Ascending aorta (tissue), 2 donors: ENCODE data around the gene TUBB3. TPM values are rescaled to one million over a fixed set of nuclear protein-coding genes. Genes with fewer than 3 reads are reported as not detected.

Experiments used
- DNase-seq, 2 donors: peaks; one replicate each; pipeline ENCODE4 v3.0.0-alpha.2; 2019; ENCODE audit warnings: low spot score in 2 of 2
- H3K27ac ChIP-seq, 2 donors: fragments of 200-600 bp; sonication (generic); one replicate each; pipeline ENCODE4 v1.5.1; 2016 to 2017; ENCODE audit warnings: mild to moderate bottlenecking in 1 of 2
- H3K27me3 ChIP-seq: fragments of 200-600 bp; sonication (generic); one replicate; pipeline ENCODE4 v1.5.1; 2017
- H3K36me3 ChIP-seq, 2 donors: fragments of 200-600 bp; sonication (generic); one replicate each; pipeline ENCODE4 v1.5.1; 2016
- H3K4me1 ChIP-seq, 2 donors: fragments of 200-600 bp; sonication (generic); one replicate each; pipeline ENCODE4 v1.5.1; 2016 to 2017; ENCODE audit warnings: mild to moderate bottlenecking in 1 of 2
- H3K4me3 ChIP-seq, 2 donors: fragments of 200-600 bp; sonication (generic); one replicate each; pipeline ENCODE4 v1.5.1; 2016 to 2017; ENCODE audit warnings: mild to moderate bottlenecking in 1 of 2
- H3K9me3 ChIP-seq, 2 donors: fragments of 200-600 bp; sonication (generic); one replicate each; pipeline ENCODE4 v1.5.1; 2016
- intact Hi-C: fragments of 100-400 bp; cut with DNase I; formaldehyde crosslinking; loops from one replicate; pipeline ENCODE4 v1.15.1; 2023
- total RNA-seq: library from RNA; depleted of rRNA; stranded (reverse); fragments of >200 nt; gene quantifications from one replicate; pipeline ENCODE4 v1.1.0, GENCODE V29; 2016
- TF ChIP-seq, protein P1 (sequence below), 3 experiments: fragments of 200-600 bp in 2 of 3; fragments of 450-650 bp in 1 of 3; sonication (generic) in 2 of 3; IDR thresholded peaks; one replicate each; pipeline ENCODE4 v1.5.1; 2016 to 2019; ENCODE audit warnings: antibody characterized with exemption in 3 of 3, mild to moderate bottlenecking in 1 of 3, moderate library complexity in 1 of 3

Gene TUBB3
- total RNA-seq, 1 donor from 2014 or later: 2.3 TPM

DNA sequence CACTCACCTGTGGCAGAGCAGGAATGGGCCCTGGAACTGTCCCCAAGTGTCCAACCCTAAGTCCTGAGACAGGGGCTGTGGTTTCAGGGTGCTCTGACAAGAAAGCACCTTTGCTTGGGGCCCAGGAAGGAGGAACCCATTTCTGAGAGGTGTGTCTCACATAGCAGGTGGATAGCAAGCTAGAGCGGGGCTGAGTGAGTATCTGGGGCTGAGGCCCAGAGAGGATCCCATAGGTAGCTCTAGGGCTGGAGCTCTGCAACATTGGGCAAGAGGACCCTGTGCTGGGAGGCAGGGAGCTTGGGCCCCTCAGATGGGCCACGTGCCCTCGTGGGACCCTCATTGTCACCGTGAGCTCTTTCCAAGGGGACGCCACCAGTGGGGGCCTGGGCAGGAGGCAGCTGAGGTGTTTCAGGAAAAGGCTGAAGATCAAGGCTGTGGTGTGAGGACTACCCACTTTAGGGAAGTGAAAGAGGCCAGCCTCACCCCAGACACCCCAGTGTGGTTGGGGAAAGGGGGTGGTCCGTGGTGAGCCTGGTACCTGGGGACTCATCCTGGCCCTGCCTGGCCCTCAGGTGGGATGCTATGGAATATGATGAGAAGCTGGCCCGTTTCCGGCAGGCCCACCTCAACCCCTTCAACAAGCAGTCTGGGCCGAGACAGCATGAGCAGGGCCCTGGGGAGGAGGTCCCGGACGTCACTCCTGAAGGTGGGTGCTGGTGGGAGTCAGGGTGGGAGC is 30.7 kb downstream of the TUBB3 start:
- DNase-seq: no peak
- intact Hi-C loops: no loop called here
- Histone ChIP-seq H3K9me3 (no peaks in the 10 kb centered on the region), H3K27ac (no peak overlapping the region), H3K4me1 (peaks cover 6 to 9% of the 10 kb centered on the region in 2 donors), H3K4me3 (no peak overlapping the region), H3K27me3 (no peaks in the 10 kb centered on the region), H3K36me3 (peaks cover 9 to 34% of the 10 kb centered on the region in 2 donors)
- TF ChIP-seq, protein P1, sequence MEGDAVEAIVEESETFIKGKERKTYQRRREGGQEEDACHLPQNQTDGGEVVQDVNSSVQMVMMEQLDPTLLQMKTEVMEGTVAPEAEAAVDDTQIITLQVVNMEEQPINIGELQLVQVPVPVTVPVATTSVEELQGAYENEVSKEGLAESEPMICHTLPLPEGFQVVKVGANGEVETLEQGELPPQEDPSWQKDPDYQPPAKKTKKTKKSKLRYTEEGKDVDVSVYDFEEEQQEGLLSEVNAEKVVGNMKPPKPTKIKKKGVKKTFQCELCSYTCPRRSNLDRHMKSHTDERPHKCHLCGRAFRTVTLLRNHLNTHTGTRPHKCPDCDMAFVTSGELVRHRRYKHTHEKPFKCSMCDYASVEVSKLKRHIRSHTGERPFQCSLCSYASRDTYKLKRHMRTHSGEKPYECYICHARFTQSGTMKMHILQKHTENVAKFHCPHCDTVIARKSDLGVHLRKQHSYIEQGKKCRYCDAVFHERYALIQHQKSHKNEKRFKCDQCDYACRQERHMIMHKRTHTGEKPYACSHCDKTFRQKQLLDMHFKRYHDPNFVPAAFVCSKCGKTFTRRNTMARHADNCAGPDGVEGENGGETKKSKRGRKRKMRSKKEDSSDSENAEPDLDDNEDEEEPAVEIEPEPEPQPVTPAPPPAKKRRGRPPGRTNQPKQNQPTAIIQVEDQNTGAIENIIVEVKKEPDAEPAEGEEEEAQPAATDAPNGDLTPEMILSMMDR (IDR thresholded peaks at IDR 0.05): no peak

DNA sequence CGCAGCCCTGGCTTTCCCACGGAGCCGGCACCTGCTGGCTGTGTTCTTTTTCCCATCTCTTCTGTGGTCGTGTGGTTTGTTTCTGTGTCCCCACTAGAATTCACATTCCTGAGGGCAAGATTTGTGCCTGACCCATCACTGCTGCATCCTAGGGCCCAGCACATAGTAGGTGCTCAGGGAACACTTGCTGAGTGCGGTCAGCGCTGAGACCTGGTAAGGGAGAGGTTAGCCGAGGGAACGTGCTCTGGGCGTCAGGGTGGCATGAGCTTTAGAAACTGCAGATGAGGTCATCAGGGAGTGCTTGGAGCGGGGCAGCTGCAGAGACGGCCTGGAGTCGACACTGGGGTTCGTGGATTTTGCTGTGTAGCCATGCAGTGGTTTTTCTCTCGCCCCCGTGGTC is 31.3 kb downstream of the TUBB3 start:
- DNase-seq: no peak
- no peak overlapping the region for H3K4me3 ChIP-seq
- H3K27ac ChIP-seq: no peak overlapping the region
- no peaks in the 10 kb centered on the region for H3K9me3 ChIP-seq
- no peaks in the 10 kb centered on the region for H3K27me3 ChIP-seq
- TF ChIP-seq, protein P1 (IDR thresholded peaks at IDR 0.05): no peak
- peaks cover 3 to 6% of the 10 kb centered on the region in 2 donors for H3K4me1 ChIP-seq
- peaks cover 9 to 39% of the 10 kb centered on the region in 2 donors for H3K36me3 ChIP-seq
- intact Hi-C loops: no loop called here

DNA sequence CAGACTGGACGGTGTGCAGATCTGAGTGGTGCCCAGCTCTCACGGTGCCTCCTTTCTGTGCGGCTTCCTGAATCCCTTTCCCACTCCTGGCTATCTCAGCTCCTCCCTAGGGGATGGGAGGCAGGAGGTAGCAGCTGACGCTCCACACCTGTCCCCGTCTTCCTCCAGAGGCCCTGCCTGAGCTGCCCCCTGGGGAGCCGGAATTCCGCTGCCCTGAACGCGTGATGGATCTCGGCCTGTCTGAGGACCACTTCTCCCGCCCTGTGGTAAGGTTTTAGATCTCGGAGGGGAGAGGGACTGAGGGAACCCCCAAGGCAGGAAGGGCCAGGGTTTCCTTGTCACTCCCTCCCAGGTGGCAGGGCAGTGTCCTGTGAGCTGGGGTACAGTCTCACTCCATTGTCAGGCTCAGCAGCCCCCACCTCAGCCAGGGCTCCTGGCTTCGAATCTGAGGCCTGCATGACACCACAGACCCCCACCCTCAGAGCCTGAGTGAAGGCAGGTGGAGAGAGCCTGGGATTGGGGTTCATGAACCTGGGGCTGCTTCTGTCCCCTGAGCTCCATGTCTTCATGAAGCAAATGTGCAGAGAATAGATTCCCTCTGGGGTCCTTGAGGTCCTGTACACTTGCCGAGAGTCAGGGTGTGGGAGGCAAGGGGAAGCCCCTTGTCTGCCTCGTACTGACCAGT is 32.0 kb downstream of the TUBB3 start:
- H3K4me3 ChIP-seq: no peak overlapping the region
- DNase-seq: no peak
- H3K27me3 ChIP-seq: no peaks in the 10 kb centered on the region
- H3K27ac ChIP-seq: no peak overlapping the region
- H3K36me3 ChIP-seq: peaks cover 9 to 45% of the 10 kb centered on the region in 2 donors
- TF ChIP-seq, protein P1 (IDR thresholded peaks at IDR 0.05): no peak
- no peaks in the 10 kb centered on the region for H3K4me1 ChIP-seq
- intact Hi-C loops: no loop called here
- no peaks in the 10 kb centered on the region for H3K9me3 ChIP-seq

DNA sequence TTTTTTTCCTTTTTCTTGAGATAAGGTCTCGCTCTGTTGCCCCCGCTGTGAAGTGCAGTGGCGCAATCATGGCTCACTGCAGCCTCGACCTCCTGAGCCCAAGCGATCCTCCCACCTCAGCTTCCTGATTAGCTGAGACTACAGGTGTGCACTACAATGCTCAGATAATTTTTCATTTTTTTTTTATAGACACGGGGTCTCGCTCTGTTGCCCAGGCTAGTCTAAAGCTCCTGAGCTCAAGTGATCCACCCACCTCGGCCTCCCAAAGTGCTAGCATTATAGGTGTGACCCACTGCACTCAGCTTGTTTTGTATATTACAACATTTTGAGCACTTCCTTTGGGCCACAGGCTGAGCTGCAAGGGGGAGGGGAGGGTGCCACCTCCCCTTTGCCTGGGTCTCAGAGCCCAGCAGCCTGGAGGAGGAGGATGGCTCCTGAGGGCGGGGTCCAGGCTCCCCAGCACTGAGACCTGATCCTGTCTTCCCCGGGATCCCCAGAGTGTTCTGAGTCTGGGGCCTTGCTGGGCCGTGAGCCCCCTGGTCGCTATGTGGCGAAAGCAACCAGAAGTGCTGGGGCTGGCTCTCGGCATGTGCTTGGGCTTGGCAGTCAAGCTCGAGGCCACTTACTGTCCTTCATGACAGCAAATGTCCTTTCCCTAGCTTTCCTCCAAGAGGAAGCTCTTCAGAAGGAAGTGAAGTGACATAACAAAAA is 33.5 kb downstream of the TUBB3 start:
- H3K27ac ChIP-seq: no peak overlapping the region
- intact Hi-C loops: no loop called here
- H3K27me3 ChIP-seq: no peaks in the 10 kb centered on the region
- DNase-seq: no peak
- TF ChIP-seq, protein P1 (IDR thresholded peaks at IDR 0.05): no peak
- no peaks in the 10 kb centered on the region for H3K9me3 ChIP-seq
- peaks cover 17 to 56% of the 10 kb centered on the region in 2 donors for H3K36me3 ChIP-seq
- H3K4me3 ChIP-seq: no peak overlapping the region
- no peaks in the 10 kb centered on the region for H3K4me1 ChIP-seq

DNA sequence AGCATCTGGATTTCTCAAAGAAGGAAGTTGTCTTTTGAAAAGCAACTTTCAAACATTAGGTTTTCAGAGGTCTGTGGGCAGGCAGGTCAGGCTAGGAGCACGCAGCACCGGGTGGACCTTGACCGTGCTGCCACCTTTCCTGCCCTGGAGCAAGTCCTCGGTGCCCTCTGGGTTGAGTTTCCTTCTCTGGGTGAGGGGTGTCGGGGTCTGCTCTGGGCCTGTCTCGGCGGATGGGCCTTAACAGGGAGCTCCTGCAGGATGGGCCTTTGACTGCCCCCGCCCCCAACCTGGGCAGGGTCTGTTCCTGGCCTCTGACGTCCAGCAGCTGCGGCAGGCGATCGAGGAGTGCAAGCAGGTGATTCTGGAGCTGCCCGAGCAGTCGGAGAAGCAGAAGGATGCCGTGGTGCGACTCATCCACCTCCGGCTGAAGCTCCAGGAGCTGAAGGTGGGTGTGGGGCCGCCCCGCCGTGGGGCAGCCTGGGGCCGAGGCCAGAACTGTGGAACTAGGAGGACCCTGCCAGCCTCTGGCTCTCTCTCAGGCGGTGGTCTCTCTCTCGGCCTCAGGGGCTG is 34.2 kb downstream of the TUBB3 start:
- no peaks in the 10 kb centered on the region for H3K4me1 ChIP-seq
- intact Hi-C loops: no loop called here
- no peaks in the 10 kb centered on the region for H3K9me3 ChIP-seq
- no peak overlapping the region for H3K27ac ChIP-seq
- TF ChIP-seq, protein P1 (IDR thresholded peaks at IDR 0.05): no peak
- DNase-seq: no peak
- no peaks in the 10 kb centered on the region for H3K27me3 ChIP-seq
- peak overlapping the region in 1 of 2 donors; percentile 35 for H3K4me3 ChIP-seq
- peaks cover 17 to 56% of the 10 kb centered on the region in 2 donors for H3K36me3 ChIP-seq
